ENCODE measurements around the gene TOMM40.
A peak's percentile ranks its signal among the peaks of the same experiment; 100 is the strongest.

DNA sequence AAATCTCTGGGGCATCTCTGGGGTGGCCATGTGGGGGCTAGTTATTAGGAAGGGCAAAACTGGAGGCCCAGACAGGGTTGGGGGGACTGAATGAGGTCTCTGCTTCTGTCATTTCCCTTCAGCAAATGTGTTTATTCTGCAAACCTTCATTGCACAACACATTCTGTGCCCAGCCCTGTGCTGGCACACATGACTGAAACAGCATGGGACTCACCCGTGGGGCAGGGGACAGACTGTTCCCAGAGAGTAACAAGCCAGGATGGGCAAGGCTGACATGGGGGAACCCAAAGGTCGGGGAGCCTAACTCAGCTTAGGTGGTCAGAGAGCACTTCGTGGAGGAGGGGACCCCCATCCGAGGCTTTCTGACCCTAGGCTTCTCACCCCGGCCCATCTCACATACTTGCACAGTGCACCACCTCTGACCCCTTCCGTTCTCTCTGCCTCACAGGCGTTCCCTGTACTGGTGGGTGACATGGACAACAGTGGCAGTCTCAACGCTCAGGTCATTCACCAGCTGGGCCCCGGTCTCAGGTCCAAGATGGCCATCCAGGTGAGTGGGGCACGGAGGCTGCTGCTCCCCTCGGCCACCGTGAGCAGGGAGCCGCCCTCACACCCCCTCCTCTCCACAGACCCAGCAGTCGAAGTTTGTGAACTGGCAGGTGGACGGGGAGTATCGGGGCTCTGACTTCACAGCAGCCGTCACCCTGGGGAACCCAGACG lies 2.4 kb downstream of the TOMM40 start:
- TF ChIP-seq POLR2AphosphoS5 (IDR thresholded peaks at IDR 0.05; ENCODE audit: low read depth, low read length): 0 out of 2 replicates have a peak, but pooled peaks have one; percentile 18
- TF ChIP-seq TAF1 (IDR thresholded peaks at IDR 0.05; ENCODE audit: low read depth, low read length): no peak
- TF ChIP-seq PAX5 (IDR thresholded peaks at IDR 0.05; ENCODE audit: insufficient read depth, low read length, severe bottlenecking): no peak
- no peak for TF ChIP-seq POLR2A (IDR thresholded peaks at IDR 0.05; ENCODE audit: low read depth, low read length)
- no peak for TF ChIP-seq SPI1 (IDR thresholded peaks at IDR 0.05; ENCODE audit: low read depth, low read length)
- TF ChIP-seq POU2F2 (IDR thresholded peaks at IDR 0.05; ENCODE audit: low read depth, low read length): no peak

Data from GM12891 (cell line).